Stimulated activated CD4-positive, alpha-beta T cell treated with anti-CD3 and anti-CD28 coated beads, Interleukin-12 subunit alpha, Interleukin-12 subunit beta, amount 100 ng/mL, for 48 hours (primary cell): ENCODE measurements around the gene RCAN3.
"Not testable (repeated sequence)": the region's sequence is repeated elsewhere in the genome, so short reads cannot be mapped to it uniquely, and the experiment has no call there.

Experiments
- DNase-seq, 3 donors: peaks; one replicate each; pipeline ENCODE4 v3.0.0-alpha.2; 2020; ENCODE audit warnings: low read depth in 2 of 3, low spot score in 1 of 3

RCAN3 gene

GRCh38 chr1:24508911-24509310, 6.3 kb downstream of the RCAN3 start:
- no peak for DNase-seq

GRCh38 chr1:24513706-24514105, 11.1 kb downstream of the RCAN3 start:
- DNase-seq, result no peak

- DNase-seq, result no peak
Observed at GRCh38 chr1:24514946-24515345, 12.3 kb downstream of the RCAN3 start.

GRCh38 chr1:24515671-24516209, 13.1 kb downstream of the RCAN3 start:
- not testable (repeated sequence) for DNase-seq

- no peak for DNase-seq
Observed at GRCh38 chr1:24516506-24516905, 13.9 kb downstream of the RCAN3 start.

- DNase-seq, result no peak
Observed at GRCh38 chr1:24517898-24518297, 15.3 kb downstream of the RCAN3 start.

GRCh38 chr1:24520282-24520681, 17.6 kb downstream of the RCAN3 start:
- DNase-seq, result not testable (repeated sequence)

- DNase-seq, result no peak
Observed at GRCh38 chr1:24525606-24526005, 23.0 kb downstream of the RCAN3 start.

GRCh38 chr1:24526045-24526444, 23.4 kb downstream of the RCAN3 start:
- no peak for DNase-seq

- DNase-seq, result peak in 1 of 3 donors; percentile 38
Observed at GRCh38 chr1:24526940-24527542, 24.4 kb downstream of the RCAN3 start.

- no peak for DNase-seq
Observed at GRCh38 chr1:24528744-24529143, 26.1 kb downstream of the RCAN3 start.

GRCh38 chr1:24529292-24529691, 26.7 kb downstream of the RCAN3 start:
- DNase-seq, result not testable (repeated sequence)

GRCh38 chr1:24535021-24535424, 32.4 kb downstream of the RCAN3 start:
- DNase-seq, result peak; percentile 52 to 58 (median 53)

- no peak for DNase-seq
Observed at GRCh38 chr1:24535778-24536177, 33.1 kb downstream of the RCAN3 start.

- DNase-seq, result peak; percentile 48 to 54 (median 52)
Observed at GRCh38 chr1:24536391-24536840, 33.8 kb downstream of the RCAN3 start.

GRCh38 chr1:24540051-24540905, 37.6 kb downstream of the RCAN3 start:
- DNase-seq, result peak in 2 of 3 donors; percentile 15 to 28

- DNase-seq, result peak in 1 of 3 donors; percentile 24
Observed at GRCh38 chr1:24540906-24541710, 38.5 kb downstream of the RCAN3 start.

GRCh38 chr1:24541711-24542346, 39.2 kb downstream of the RCAN3 start:
- peak in 1 of 3 donors; percentile 30 for DNase-seq

- no peak for DNase-seq
Observed at GRCh38 chr1:24544239-24544638, 41.6 kb downstream of the RCAN3 start.

- no peak for DNase-seq
Observed at GRCh38 chr1:24545662-24546061, 43.0 kb downstream of the RCAN3 start.

- no peak for DNase-seq
Observed at GRCh38 chr1:24547195-24547594, 44.6 kb downstream of the RCAN3 start.
